Measurements from ENCODE around the gene MAVS.
"Not testable (repeated sequence)": the region's sequence is repeated elsewhere in the genome, so short reads cannot be mapped to it uniquely, and the experiment has no call there.

MAVS gene

DNA sequence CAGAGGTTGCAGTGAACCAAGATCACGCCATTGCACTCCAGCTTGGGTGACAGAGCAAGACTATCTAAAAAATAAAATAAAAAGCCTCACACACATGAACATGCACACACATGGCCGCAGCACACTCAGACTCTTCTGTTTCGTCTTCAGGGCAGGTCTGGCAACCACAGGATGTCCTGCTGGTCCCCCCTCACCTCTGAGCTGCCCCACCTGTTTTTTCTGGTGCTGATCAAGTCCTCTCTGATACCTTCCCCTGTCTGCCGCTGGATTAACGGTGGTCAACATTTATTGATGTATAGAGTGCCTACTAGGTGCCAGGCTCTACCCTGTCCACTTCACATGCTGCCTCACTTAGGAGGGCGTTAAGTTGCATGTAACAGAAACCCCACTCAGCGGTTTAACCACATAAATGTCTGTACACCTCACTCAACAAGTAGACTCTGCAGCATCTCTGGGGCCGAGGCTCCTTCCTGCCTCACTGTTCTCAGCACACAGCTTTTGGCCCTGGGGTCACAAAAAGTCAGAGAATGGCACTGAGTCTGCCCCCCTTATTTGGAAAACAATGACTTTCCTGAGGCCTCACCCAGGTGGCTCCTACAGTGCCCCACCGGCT, 30.8 kb upstream of the MAVS start:
- no peak for DNase-seq

- peak; percentile 80 for DNase-seq
Measured at GRCh38 chr20:3818155-3819151, 28.2 kb upstream of the MAVS start.

GRCh38 chr20:3819411-3820047, 27.1 kb upstream of the MAVS start:
- DNase-seq = no peak

- DNase-seq = peak; percentile 98
Measured at GRCh38 chr20:3820048-3820900, 26.4 kb upstream of the MAVS start, which contains the start of gene AP5S1. AP5S1 (plus strand) TSS chr20:3820547; CDS start chr20:3822118, 1,571 bp downstream.

GRCh38 chr20:3820901-3821727, 25.5 kb upstream of the MAVS start:
- DNase-seq = no peak

DNA sequence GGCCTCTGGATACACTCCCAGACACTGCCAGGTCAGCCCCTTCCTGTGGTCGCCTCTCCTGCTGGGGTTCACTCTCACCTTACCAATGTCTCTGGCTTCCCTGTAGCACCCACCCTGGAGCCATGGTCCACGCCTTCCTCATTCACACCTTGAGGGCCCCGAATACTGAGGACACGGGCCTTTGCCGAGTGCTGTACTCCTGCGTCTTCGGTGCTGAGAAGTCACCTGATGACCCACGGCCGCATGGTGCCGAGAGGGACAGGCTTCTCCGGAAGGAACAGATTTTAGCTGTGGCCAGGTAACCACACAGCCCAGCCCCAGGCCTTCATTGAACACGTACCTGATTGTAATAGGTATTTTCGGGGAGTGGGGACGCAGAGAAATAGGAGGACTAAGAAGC, 24.6 kb upstream of the MAVS start:
- DNase-seq = no peak

- no peak for DNase-seq
Measured at GRCh38 chr20:3823881-3824280, 22.8 kb upstream of the MAVS start.

DNA sequence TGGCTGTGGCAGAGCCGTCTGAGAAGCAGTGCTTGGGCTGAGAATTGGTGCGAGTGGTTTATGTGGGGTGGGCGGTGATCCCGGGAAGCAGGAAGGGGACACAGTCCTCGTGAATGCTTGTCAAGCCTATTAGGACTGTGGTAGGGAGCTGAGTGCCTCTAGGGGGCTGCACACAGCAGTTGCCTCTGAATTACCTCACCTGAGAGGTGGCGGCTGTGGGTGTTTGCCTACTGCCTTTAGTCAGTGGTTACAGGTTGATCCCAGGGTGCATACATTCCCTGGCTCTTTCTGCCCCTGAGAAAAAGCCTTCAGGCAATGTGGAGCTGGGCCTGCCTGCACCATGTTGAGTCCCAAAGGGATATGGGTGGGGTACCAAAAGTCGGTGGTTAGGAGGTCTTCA, 21.1 kb upstream of the MAVS start:
- no peak for DNase-seq

DNA sequence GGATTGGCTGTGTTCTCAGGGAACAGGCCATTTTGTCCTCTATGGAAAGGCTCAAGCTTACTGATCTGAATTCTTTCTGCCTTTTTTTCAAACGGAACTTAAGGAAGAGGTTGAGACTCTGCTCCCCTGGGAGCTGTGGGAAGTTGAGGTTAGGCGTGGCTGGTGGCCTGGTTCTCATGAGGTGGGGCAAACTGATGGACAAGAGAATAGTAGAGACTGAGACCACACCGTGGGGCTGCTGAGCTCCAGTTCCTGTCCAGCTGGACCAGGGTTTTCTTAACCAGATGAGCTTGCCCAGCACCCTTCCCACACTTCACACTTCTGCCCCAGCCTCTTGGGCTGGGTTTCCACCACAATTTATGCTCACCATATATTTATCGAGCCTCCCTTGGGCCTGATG, 20.2 kb upstream of the MAVS start:
- DNase-seq = no peak

GRCh38 chr20:3828798-3829197, 17.8 kb upstream of the MAVS start:
- DNase-seq = no peak

DNA sequence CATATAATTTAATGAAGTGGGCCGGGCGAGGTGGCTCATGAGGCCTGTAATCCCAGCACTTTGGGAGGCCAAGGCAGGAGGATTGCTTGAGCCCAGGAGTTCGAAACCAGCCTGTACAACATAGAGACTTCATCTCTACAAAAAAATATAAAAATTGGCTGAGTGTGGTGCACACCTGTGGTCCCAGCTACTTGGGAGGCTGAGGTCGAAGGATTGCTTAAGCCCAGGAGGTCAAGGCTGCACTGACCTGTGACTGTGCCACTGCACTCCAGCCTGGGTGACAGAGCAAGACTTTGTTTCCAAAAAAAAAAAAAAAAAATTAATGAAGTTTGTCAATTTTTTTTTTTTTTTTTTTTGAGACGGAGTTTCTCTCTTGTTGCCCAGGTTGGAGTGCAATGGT, 16.7 kb upstream of the MAVS start:
- not testable (repeated sequence) for DNase-seq

- no peak for DNase-seq
Measured at GRCh38 chr20:3836132-3836531, 10.5 kb upstream of the MAVS start.

GRCh38 chr20:3839328-3839727, 7.3 kb upstream of the MAVS start:
- no peak for DNase-seq

- not testable (repeated sequence) for DNase-seq
Measured at GRCh38 chr20:3840201-3840600, 6.4 kb upstream of the MAVS start.

DNA sequence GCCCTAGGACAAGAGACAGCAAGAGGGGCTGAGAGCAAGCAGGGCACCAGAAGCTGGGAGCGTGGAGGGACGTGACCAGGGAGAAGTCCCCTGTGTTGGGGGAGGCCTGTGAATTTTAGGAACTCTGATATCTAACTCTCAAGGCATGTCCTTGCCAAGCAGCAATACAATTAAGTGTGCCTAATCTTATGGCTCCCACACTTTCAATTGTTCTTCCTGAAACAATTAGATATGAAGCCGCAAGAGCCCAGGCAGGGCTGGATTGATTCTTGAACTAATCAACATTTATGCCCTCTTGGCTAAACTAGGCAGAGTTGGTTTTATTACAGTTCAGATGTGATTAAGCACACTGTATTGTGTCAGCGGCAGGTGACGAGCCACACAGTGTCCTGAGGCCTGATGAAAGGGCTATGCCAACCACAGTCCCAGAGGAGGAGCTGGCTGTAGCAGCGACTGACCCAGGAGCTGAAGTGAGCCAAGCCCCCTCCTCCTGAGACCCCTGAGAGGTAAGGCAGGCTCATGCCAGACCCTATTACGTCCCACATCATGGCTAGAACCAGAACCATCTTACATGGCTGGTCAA, 4.2 kb upstream of the MAVS start:
- DNase-seq = no peak

DNA sequence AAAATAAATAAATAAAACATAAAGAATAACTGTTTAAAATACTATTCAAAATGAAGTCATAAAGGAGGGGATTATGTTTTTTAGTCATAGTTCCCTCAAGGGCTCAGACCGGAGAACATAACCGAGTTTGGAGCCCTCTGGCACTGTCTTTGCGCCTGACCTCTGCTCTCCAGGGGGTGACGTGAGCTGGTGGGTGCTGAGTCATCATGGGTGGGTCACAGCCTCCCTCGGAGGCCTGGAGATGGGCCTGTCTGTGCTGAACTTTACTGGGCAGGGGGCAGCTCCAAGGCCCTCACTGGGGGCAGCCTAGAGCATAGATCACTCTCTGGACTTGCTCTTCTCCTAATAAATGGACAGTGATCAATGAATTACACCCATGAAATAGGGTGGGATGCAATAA, 3.1 kb upstream of the MAVS start:
- DNase-seq = peak; percentile 60

GRCh38 chr20:3843990-3844619, 2.5 kb upstream of the MAVS start:
- DNase-seq = not testable (repeated sequence)

- no peak for DNase-seq
Measured at GRCh38 chr20:3846378-3846739, 275 bp upstream of the MAVS start.

GRCh38 chr20:3847429-3847940, 851 bp downstream of the MAVS start:
- no peak for DNase-seq

DNA sequence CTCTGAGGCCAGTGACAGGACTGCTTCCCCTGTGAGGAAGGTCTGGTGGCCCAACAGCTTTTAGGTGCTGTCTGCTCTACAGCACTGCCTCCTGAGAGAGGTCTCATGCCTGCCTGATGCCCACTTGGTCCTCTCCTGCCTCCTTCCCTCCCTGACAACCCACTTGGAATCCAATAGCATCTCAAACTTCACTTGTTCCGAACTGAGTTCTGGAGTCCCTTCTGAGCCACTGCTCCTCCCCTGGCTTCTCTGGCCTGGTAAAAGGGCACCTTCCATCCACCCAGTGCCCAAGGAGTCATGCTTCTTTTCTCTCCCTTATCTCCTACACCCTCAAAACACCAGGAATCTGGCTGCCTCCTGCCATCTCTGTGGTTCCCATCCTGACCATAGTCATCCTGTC, 1.9 kb downstream of the MAVS start:
- no peak for DNase-seq

- DNase-seq = peak; percentile 8
Measured at GRCh38 chr20:3854462-3854871, 7.8 kb downstream of the MAVS start.

Measured in suppressor macrophage treated with lipopolysaccharide for 4 hours (primary cell).